Transverse colon (tissue), 4 donors: ENCODE data around the gene UBE2Q1.

ENCODE experiments used
- POLR2A ChIP-seq: fragments of 450-650 bp; IDR thresholded peaks from one replicate; pipeline ENCODE4 v1.6.1; 2016; ENCODE audit warnings: antibody characterized with exemption, mild to moderate bottlenecking, moderate library complexity
- POLR2AphosphoS5 ChIP-seq, 3 donors: sonication (generic); formaldehyde crosslinking; IDR thresholded peaks; one replicate each; pipeline ENCODE4 v1.6.1; 2016; ENCODE audit warnings: antibody characterized with exemption in 3 of 3
- TF ChIP-seq, protein P1 (sequence below), 5 experiments: fragments of 200-600 bp in 3 of 5; fragments of 450-650 bp in 2 of 5; sonication (generic) in 3 of 5; IDR thresholded peaks; 1 replicate in 2 of 5; 2 replicates in 3 of 5; pipeline ENCODE4 v1.5.1; 2016 to 2017; ENCODE audit warnings: antibody characterized with exemption in 5 of 5, inconsistent platforms in 3 of 5, mild to moderate bottlenecking in 2 of 5, moderate library complexity in 1 of 5

DNA sequence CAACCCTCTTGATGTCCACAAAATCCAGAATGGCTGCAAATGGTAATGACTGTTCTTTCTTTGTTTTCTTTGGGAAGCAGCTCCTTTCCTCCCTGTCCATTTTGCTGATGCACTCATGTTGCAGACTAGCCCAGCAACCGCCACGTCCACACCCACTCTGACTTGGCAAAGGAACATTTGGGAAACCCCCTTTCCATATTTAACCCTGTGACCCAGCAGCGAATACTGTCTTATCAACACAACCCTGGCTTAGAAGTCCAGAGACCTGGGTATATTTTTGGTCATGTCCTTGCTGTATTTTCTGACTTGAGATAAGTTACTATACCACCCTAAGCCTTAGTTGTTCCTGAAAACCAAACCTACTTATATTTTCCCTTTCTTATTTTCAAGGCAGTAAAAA, 38.1 kb downstream of the UBE2Q1 start:
- TF ChIP-seq POLR2AphosphoS5 (IDR thresholded peaks at IDR 0.05): no peak
- TF ChIP-seq POLR2A: no peak
- TF ChIP-seq, protein P1, sequence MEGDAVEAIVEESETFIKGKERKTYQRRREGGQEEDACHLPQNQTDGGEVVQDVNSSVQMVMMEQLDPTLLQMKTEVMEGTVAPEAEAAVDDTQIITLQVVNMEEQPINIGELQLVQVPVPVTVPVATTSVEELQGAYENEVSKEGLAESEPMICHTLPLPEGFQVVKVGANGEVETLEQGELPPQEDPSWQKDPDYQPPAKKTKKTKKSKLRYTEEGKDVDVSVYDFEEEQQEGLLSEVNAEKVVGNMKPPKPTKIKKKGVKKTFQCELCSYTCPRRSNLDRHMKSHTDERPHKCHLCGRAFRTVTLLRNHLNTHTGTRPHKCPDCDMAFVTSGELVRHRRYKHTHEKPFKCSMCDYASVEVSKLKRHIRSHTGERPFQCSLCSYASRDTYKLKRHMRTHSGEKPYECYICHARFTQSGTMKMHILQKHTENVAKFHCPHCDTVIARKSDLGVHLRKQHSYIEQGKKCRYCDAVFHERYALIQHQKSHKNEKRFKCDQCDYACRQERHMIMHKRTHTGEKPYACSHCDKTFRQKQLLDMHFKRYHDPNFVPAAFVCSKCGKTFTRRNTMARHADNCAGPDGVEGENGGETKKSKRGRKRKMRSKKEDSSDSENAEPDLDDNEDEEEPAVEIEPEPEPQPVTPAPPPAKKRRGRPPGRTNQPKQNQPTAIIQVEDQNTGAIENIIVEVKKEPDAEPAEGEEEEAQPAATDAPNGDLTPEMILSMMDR (IDR thresholded peaks at IDR 0.05): no peak
